Kidney (tissue), 14 donors: ENCODE data around the gene ADAMTS17. TPM values are rescaled to one million over a fixed set of nuclear protein-coding genes. Genes with fewer than 3 reads are reported as not detected.

Source experiments
- DNase-seq, 5 donors: peaks; one replicate each; pipeline ENCODE4 v3.0.0-alpha.2; 2013 to 2020
- FAIRE-seq: peaks from 2 replicates; lab custom pipeline; 2012; peaks lifted over from hg19 to GRCh38; lab: Jason Lieb, UNC
- H3K27ac ChIP-seq, 2 donors: one replicate each; pipeline ENCODE4 v1.7.0; 2013; ENCODE audit warnings: low read depth in 2 of 2, low read length in 2 of 2, inconsistent platforms in 1 of 2
- H3K27me3 ChIP-seq: one replicate; pipeline ENCODE4 v1.7.1; 2013; ENCODE audit warnings: low read length, inconsistent platforms; ENCODE audit not compliant: control insufficient read depth, insufficient read depth
- H3K36me3 ChIP-seq, 3 donors: one replicate each; pipeline versions ENCODE4 v1.7.0 to v1.7.1; 2013; ENCODE audit warnings: low read length in 3 of 3, control low read depth in 1 of 3, inconsistent platforms in 1 of 3; ENCODE audit not compliant: insufficient read depth in 3 of 3, control insufficient read depth in 2 of 3
- H3K4me1 ChIP-seq, 3 donors: one replicate each; pipeline versions ENCODE4 v1.7.0 to v1.7.1; 2013; ENCODE audit warnings: low read length in 3 of 3, inconsistent platforms in 1 of 3, low read depth in 1 of 3; ENCODE audit not compliant: control insufficient read depth in 2 of 3, insufficient read depth in 2 of 3
- H3K4me3 ChIP-seq, 3 donors: one replicate each; pipeline versions ENCODE4 v1.7.0 to v1.8.1; 2013; ENCODE audit warnings: low read length in 3 of 3, control low read depth in 1 of 3, inconsistent platforms in 1 of 3
- H3K9ac ChIP-seq, 3 donors: one replicate each; pipeline versions ENCODE4 v1.7.0 to v1.7.1; 2013; ENCODE audit warnings: low read length in 3 of 3, control low read depth in 1 of 3, inconsistent platforms in 1 of 3
- H3K9me3 ChIP-seq, 3 donors: one replicate each; pipeline versions ENCODE4 v1.7.0 to v1.7.1; 2013; ENCODE audit warnings: low read length in 3 of 3, control low read depth in 1 of 3, inconsistent platforms in 1 of 3; ENCODE audit not compliant: control insufficient read depth in 2 of 3, insufficient read depth in 1 of 3
- CTCF ChIP-seq: IDR thresholded peaks from 3 replicates; pipeline ENCODE4 v1.5.1; 2012; ENCODE audit warnings: mild to moderate bottlenecking, moderate library complexity, borderline replicate concordance; ENCODE audit not compliant: insufficient read depth; ENCODE audit errors: extremely low read depth
- intact Hi-C: fragments of 100-400 bp; cut with DNase I; formaldehyde crosslinking; loops from one replicate; pipeline ENCODE4 v1.11.1; 2022
- polyA plus RNA-seq: library from polyadenylated mRNA; stranded (reverse); fragments of 350-450 nt; fragmentation: Illumina TruSeq; extraction: RNeasy Lipid Tissue Mini Kit (QIAGEN cat#74804); gene quantifications from one replicate; pipeline ENCODE4 v1.2.3, GENCODE V29; 2014; ENCODE audit warnings: low read depth, low replicate concordance; ENCODE audit not compliant: insufficient read depth
- total RNA-seq: library from RNA; stranded (reverse); fragmentation: NEBNext Ultra II Directional; extraction: Animal tissue kit (Norgen Biotek cat#: 25700); gene quantifications from one replicate; pipeline ENCODE4 v1.2.1, GENCODE V29; 2021
- donor health status: control.
- donor health status: control.
- donor health status: control.
- donor health status: control.
- donor health status: control.
- donor health status: DM: yes; HTN: yes; CAD: no.
- donor health status: Normal renal cell carcinoma (clear cell type).

Gene ADAMTS17
- total and polyA plus RNA-seq, 2 donors from 2014 or later: 1.7 to 2.2 TPM

DNA sequence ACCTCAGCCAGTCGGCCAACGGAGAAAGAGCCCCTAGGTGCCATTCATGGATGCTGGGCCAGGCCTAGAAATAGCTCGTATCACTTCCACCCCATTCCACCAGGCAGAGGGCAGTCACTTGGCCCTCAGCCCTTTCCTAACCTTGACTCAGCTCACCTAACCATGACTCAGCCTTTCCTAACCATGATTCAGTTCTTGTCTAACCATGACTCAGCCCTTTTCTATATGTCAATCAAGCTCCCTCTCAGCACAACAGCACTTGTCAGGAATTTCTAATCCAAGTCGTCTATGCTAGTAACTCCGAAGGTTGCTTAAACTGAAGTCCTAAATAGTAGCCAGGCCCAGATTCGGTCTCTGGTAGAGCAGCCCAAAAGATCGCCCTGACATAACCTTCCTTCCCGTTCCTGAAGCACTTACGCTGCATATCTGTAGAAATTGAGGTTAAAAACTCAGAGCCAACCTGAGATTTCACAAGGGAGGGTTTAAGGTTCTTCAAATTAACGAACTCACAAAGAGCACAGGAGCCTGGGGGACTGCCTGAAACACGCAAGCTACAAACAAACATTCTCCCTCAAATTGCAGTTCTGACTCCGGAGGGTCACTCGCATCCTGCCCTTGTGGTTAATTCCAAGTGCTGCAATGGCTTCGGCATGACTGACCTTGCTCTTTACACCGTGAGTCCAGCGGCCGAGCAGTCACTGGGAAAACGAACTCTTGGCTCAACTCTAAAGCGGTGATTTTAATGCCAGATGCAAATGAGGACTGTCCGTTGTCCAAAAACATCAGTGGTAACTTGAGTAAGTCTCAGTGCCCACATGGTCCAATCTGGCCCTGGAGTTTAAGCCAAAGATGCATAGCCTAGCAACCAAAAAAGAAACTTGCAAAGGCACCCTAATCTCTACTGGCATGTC is 99.9 kb downstream of the ADAMTS17 start:
- Histone ChIP-seq H3K4me3 (no peak overlapping the region), H3K36me3 (no peaks in the 10 kb centered on the region), H3K9ac (no peak overlapping the region), H3K27ac (no peak overlapping the region), H3K9me3 (no peaks in the 10 kb centered on the region), H3K27me3 (no peaks in the 10 kb centered on the region), H3K4me1 (peaks cover 2 to 17% (median 14%) of the 10 kb centered on the region in 3 donors)
- DNase-seq: no peak
- no peak for FAIRE-seq
- intact Hi-C loops: no loop called here
- no peak for TF ChIP-seq CTCF

GRCh38 chr15:100236981-100237720 is 104.6 kb downstream of the ADAMTS17 start:
- no peak for TF ChIP-seq CTCF
- intact Hi-C loops: no loop called here
- DNase-seq: no peak

GRCh38 chr15:100235030-100235617 is 106.7 kb downstream of the ADAMTS17 start:
- no peak for DNase-seq
- no peak for TF ChIP-seq CTCF
- FAIRE-seq: no peak
- Histone ChIP-seq H3K4me1 (no peaks in the 10 kb centered on the region), H3K27me3 (no peaks in the 10 kb centered on the region), H3K9ac (no peak overlapping the region), H3K4me3 (no peak overlapping the region), H3K27ac (no peak overlapping the region), H3K36me3 (no peaks in the 10 kb centered on the region), H3K9me3 (no peaks in the 10 kb centered on the region)
- intact Hi-C loops: no loop called here

More at GRCh38 chr15:100236981-100237720, 104.6 kb downstream of the ADAMTS17 start:
- Histone ChIP-seq H3K4me1 (peaks cover 0 to 8% (median 0%) of the 10 kb centered on the region in 3 donors), H3K36me3 (no peaks in the 10 kb centered on the region), H3K27ac (no peak overlapping the region), H3K4me3 (no peak overlapping the region), H3K9me3 (no peaks in the 10 kb centered on the region), H3K9ac (no peak overlapping the region), H3K27me3 (no peaks in the 10 kb centered on the region)
- FAIRE-seq: no peak
